ENCODE results near the gene IGF2BP2.
"Not testable (repeated sequence)": the region's sequence is repeated elsewhere in the genome, so short reads cannot be mapped to it uniquely, and the experiment has no call there.

GRCh38 chr3:185798831-185799110, 26.1 kb downstream of the IGF2BP2 start:
- TF ChIP-seq, protein P1, sequence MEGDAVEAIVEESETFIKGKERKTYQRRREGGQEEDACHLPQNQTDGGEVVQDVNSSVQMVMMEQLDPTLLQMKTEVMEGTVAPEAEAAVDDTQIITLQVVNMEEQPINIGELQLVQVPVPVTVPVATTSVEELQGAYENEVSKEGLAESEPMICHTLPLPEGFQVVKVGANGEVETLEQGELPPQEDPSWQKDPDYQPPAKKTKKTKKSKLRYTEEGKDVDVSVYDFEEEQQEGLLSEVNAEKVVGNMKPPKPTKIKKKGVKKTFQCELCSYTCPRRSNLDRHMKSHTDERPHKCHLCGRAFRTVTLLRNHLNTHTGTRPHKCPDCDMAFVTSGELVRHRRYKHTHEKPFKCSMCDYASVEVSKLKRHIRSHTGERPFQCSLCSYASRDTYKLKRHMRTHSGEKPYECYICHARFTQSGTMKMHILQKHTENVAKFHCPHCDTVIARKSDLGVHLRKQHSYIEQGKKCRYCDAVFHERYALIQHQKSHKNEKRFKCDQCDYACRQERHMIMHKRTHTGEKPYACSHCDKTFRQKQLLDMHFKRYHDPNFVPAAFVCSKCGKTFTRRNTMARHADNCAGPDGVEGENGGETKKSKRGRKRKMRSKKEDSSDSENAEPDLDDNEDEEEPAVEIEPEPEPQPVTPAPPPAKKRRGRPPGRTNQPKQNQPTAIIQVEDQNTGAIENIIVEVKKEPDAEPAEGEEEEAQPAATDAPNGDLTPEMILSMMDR (IDR thresholded peaks at IDR 0.05 in 8 of 11, conservative IDR thresholded peaks at IDR 0.05 in 3 of 11) = not testable (repeated sequence)
- not testable (repeated sequence) for TF ChIP-seq POLR2A (IDR thresholded peaks at IDR 0.05)
